Neural cell (in vitro differentiated cells): ENCODE measurements around the gene BCL2. TPM values are rescaled to one million over a fixed set of nuclear protein-coding genes. Genes with fewer than 3 reads are reported as not detected.

Experiments used
- H2AFZ ChIP-seq: fragments of 200-600, 300-800 bp; sonication (generic), shearing (Covaris generic); 2 replicates; pipeline ENCODE4 v1.6.0; 2014; ENCODE audit warnings: low read depth, mild to moderate bottlenecking, antibody characterized with exemption, low read length, moderate library complexity
- H3F3A ChIP-seq: fragments of 200-600 bp; shearing (Covaris generic); 2 replicates; pipeline ENCODE4 v1.6.1; 2016; ENCODE audit warnings: mild to moderate bottlenecking, moderate library complexity, mixed read lengths, antibody characterized with exemption, low read length; ENCODE audit not compliant: insufficient read depth, poor library complexity, severe bottlenecking
- H3K27ac ChIP-seq: fragments of 200-600, 300-800 bp; sonication (generic), shearing (Covaris generic); 2 replicates; pipeline ENCODE4 v1.5.1; 2014; ENCODE audit warnings: mild to moderate bottlenecking, low read length, moderate library complexity
- H3K27me3 ChIP-seq: fragments of 300-800, 200-600 bp; sonication (generic), shearing (Covaris generic); 2 replicates; pipeline ENCODE4 v1.6.0; 2014; ENCODE audit warnings: mild to moderate bottlenecking, low read depth, low read length, moderate library complexity; ENCODE audit not compliant: insufficient read depth
- H3K36me3 ChIP-seq: fragments of 300-800, 200-600 bp; sonication (generic), shearing (Covaris generic); 2 replicates; pipeline ENCODE4 v1.5.1; 2014; ENCODE audit warnings: mild to moderate bottlenecking, antibody characterized with exemption, low read length, moderate library complexity; ENCODE audit not compliant: insufficient read depth
- H3K4me2 ChIP-seq: fragments of 300-800, 200-600 bp; sonication (generic), shearing (Covaris generic); 2 replicates; pipeline ENCODE4 v1.6.0; 2014; ENCODE audit warnings: mild to moderate bottlenecking, low read length
- H3K4me3 ChIP-seq: fragments of 300-800, 200-600 bp; sonication (generic), shearing (Covaris generic); 2 replicates; pipeline ENCODE4 v1.5.1; 2014; ENCODE audit warnings: mild to moderate bottlenecking, low read length, moderate library complexity
- H3K79me2 ChIP-seq: fragments of 200-600 bp; shearing (Covaris generic); replicated peaks from 2 replicates; pipeline ENCODE4 v1.6.0; 2014; ENCODE audit warnings: mild to moderate bottlenecking, low read length, moderate library complexity; ENCODE audit not compliant: insufficient read depth
- H3K9ac ChIP-seq: fragments of 300-800, 200-600 bp; sonication (generic), shearing (Covaris generic); 2 replicates; pipeline ENCODE4 v1.6.1; 2016; ENCODE audit warnings: mild to moderate bottlenecking, low read length, mixed read lengths
- H3K9me2 ChIP-seq: fragments of 200-600 bp; shearing (Covaris generic); 2 replicates; pipeline ENCODE4 v1.6.1; 2016; ENCODE audit warnings: mild to moderate bottlenecking, low read length, mixed read lengths; ENCODE audit not compliant: insufficient read depth
- H3K9me3 ChIP-seq: fragments of 200-600, 300-800 bp; sonication (generic), shearing (Covaris generic); 2 replicates; pipeline ENCODE4 v1.6.1; 2016; ENCODE audit warnings: mild to moderate bottlenecking, mixed run types, low read length, moderate library complexity, mixed read lengths
- H4K20me1 ChIP-seq: fragments of 200-600 bp; shearing (Covaris generic); 2 replicates; pipeline ENCODE4 v1.6.1; 2016; ENCODE audit warnings: mild to moderate bottlenecking, mixed run types; ENCODE audit not compliant: insufficient read depth
- CTCF ChIP-seq: fragments of 450-650 bp; IDR thresholded peaks from 2 replicates; pipeline ENCODE4 v1.5.1; 2014; ENCODE audit warnings: antibody characterized with exemption, mild to moderate bottlenecking, moderate library complexity; ENCODE audit not compliant: poor library complexity, severe bottlenecking
- EP300 ChIP-seq: fragments of 450-650 bp; conservative IDR thresholded peaks from 2 replicates; pipeline ENCODE4 v1.6.1; 2014; ENCODE audit warnings: antibody characterized with exemption, mild to moderate bottlenecking, moderate library complexity; ENCODE audit not compliant: poor library complexity, severe bottlenecking
- EZH2 ChIP-seq: fragments of 200-600, 300-800 bp; shearing (Covaris generic), sonication (generic); IDR thresholded peaks from 2 replicates; pipeline ENCODE4 v1.6.1; 2014; ENCODE audit warnings: antibody characterized with exemption, low read length, borderline replicate concordance, mild to moderate bottlenecking; ENCODE audit not compliant: insufficient read depth, poor library complexity, severe bottlenecking
- MXI1 ChIP-seq: fragments of 450-650 bp; conservative IDR thresholded peaks from 2 replicates; pipeline ENCODE4 v1.6.1; 2014; ENCODE audit warnings: antibody characterized with exemption, mild to moderate bottlenecking; ENCODE audit not compliant: poor library complexity, severe bottlenecking
- POLR2AphosphoS5 ChIP-seq: IDR thresholded peaks from 2 replicates; pipeline ENCODE4 v1.6.1; 2012
- RAD21 ChIP-seq: fragments of 450-650 bp; conservative IDR thresholded peaks from 2 replicates; pipeline ENCODE4 v1.6.1; 2014; ENCODE audit warnings: antibody characterized with exemption, mild to moderate bottlenecking, moderate library complexity
- REST ChIP-seq: IDR thresholded peaks from 2 replicates; pipeline ENCODE4 v1.6.1; 2012; ENCODE audit warnings: borderline replicate concordance
- SMC3 ChIP-seq: fragments of 450-650 bp; conservative IDR thresholded peaks from 2 replicates; pipeline ENCODE4 v1.6.1; 2014; ENCODE audit warnings: antibody characterized with exemption, mild to moderate bottlenecking, moderate library complexity; ENCODE audit not compliant: poor library complexity
- TAF1 ChIP-seq: IDR thresholded peaks from 2 replicates; pipeline ENCODE4 v1.6.1; 2012; ENCODE audit warnings: low read depth
- polyA plus RNA-seq: library from polyadenylated mRNA; depleted of rRNA; stranded (reverse); fragments of >200 nt; gene quantifications from 2 replicates; pipeline ENCODE4 v1.2.3, GENCODE V29; 2014

The BCL2 gene
- polyA plus RNA-seq, 1 donor from 2014 or later = 3.4 TPM

GRCh38 chr18:63090334-63090733 is 229.2 kb downstream of the BCL2 start:
- no peaks in the 10 kb centered on the region for H3K36me3 ChIP-seq
- no peaks in the 10 kb centered on the region for H3F3A ChIP-seq
- H3K27ac ChIP-seq = no peak overlapping the region
- no peak overlapping the region for H3K4me2 ChIP-seq
- H3K4me3 ChIP-seq = no peak overlapping the region
- no peak overlapping the region for H2AFZ ChIP-seq
- H3K9me2 ChIP-seq = no peaks in the 10 kb centered on the region
- no peak overlapping the region for H3K9ac ChIP-seq
- TF ChIP-seq TAF1 = no peak
- no peak for TF ChIP-seq POLR2AphosphoS5
- no peak for TF ChIP-seq RAD21
- no peak for TF ChIP-seq CTCF
- no peaks in the 10 kb centered on the region for H4K20me1 ChIP-seq
- H3K9me3 ChIP-seq = no peaks in the 10 kb centered on the region
- no peaks in the 10 kb centered on the region for H3K27me3 ChIP-seq
- no peaks in the 10 kb centered on the region for H3K79me2 ChIP-seq

GRCh38 chr18:63089041-63089440 is 230.5 kb downstream of the BCL2 start:
- H3K79me2 ChIP-seq = no peaks in the 10 kb centered on the region
- no peaks in the 10 kb centered on the region for H3F3A ChIP-seq
- H2AFZ ChIP-seq = no peak overlapping the region
- no peaks in the 10 kb centered on the region for H3K27me3 ChIP-seq
- H3K4me2 ChIP-seq = no peak overlapping the region
- H4K20me1 ChIP-seq = no peaks in the 10 kb centered on the region
- H3K9me2 ChIP-seq = no peaks in the 10 kb centered on the region
- no peak overlapping the region for H3K27ac ChIP-seq
- no peak overlapping the region for H3K9ac ChIP-seq
- H3K9me3 ChIP-seq = no peaks in the 10 kb centered on the region
- TF ChIP-seq RAD21 = no peak
- no peak for TF ChIP-seq TAF1
- TF ChIP-seq MXI1 = no peak
- no peak for TF ChIP-seq CTCF
- no peak for TF ChIP-seq EZH2
- TF ChIP-seq SMC3 = no peak
- no peak for TF ChIP-seq POLR2AphosphoS5
- no peak for TF ChIP-seq EP300
- TF ChIP-seq REST = no peak
- no peaks in the 10 kb centered on the region for H3K36me3 ChIP-seq
- H3K4me3 ChIP-seq = no peak overlapping the region
